Ishikawa (cell line): ENCODE data around the gene QSER1.

Source experiments
- CEBPB ChIP-seq: IDR thresholded peaks from 2 replicates; pipeline ENCODE4 v1.6.1; 2012
- CREB1 ChIP-seq: IDR thresholded peaks from 2 replicates; pipeline ENCODE4 v1.6.1; 2012; ENCODE audit warnings: low read depth
- EGR1 ChIP-seq: IDR thresholded peaks from 2 replicates; pipeline ENCODE4 v1.6.1; 2012
- EP300 ChIP-seq: IDR thresholded peaks from 2 replicates; pipeline ENCODE4 v1.6.1; 2012; ENCODE audit warnings: borderline replicate concordance
- FOXM1 ChIP-seq: IDR thresholded peaks from 2 replicates; pipeline ENCODE4 v1.6.1; 2012; ENCODE audit warnings: low read depth, borderline replicate concordance
- NFIC ChIP-seq: IDR thresholded peaks from 2 replicates; pipeline ENCODE4 v1.6.1; 2012
- RAD21 ChIP-seq: IDR thresholded peaks from 2 replicates; pipeline ENCODE4 v1.6.1; 2012; ENCODE audit warnings: low read depth
- TAF1 ChIP-seq: IDR thresholded peaks from 2 replicates; pipeline ENCODE4 v1.6.1; 2012; ENCODE audit warnings: low read depth, mild to moderate bottlenecking
- TCF12 ChIP-seq: IDR thresholded peaks from 2 replicates; pipeline ENCODE4 v1.6.1; 2012; ENCODE audit warnings: low read depth
- TEAD4 ChIP-seq: IDR thresholded peaks from 2 replicates; pipeline ENCODE4 v1.6.1; 2012
- YY1 ChIP-seq: IDR thresholded peaks from 2 replicates; pipeline ENCODE4 v1.6.1; 2012; ENCODE audit warnings: low read depth
- ZBTB7A ChIP-seq: IDR thresholded peaks from 2 replicates; pipeline ENCODE4 v1.6.1; 2012; ENCODE audit warnings: low read depth
- TF ChIP-seq, protein P1 (sequence below): IDR thresholded peaks from 2 replicates; pipeline ENCODE4 v1.6.1; 2012; ENCODE audit warnings: low read depth, mild to moderate bottlenecking
- TF ChIP-seq, protein P2 (sequence below): IDR thresholded peaks from 2 replicates; pipeline ENCODE4 v1.6.1; 2012
- TF ChIP-seq, protein P3 (sequence below): IDR thresholded peaks from 2 replicates; pipeline ENCODE4 v1.6.1; 2012

The QSER1 gene

DNA sequence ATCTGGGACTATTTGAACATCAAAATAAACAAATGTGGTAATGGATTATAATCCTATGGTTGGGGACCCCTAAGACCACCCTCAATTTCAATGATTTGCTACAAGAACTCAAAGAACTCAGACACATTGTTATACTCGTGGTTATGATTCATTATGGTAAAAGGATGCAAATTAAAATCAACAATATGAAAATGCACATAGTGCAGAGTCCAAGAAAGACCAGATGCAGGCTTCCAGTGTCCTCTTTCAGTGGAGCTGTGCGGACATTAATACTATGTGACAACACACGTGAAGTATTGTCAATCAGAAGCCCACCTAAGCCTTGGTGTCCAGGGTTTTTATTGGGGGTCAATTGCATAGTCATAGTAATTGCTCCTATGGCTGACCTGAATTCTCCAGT is 9.2 kb upstream of the QSER1 start:
- TF ChIP-seq YY1 (no peak), TEAD4 (no peak), CREB1 (no peak), TAF1 (no peak), EP300 (no peak)
- TF ChIP-seq, protein P1, sequence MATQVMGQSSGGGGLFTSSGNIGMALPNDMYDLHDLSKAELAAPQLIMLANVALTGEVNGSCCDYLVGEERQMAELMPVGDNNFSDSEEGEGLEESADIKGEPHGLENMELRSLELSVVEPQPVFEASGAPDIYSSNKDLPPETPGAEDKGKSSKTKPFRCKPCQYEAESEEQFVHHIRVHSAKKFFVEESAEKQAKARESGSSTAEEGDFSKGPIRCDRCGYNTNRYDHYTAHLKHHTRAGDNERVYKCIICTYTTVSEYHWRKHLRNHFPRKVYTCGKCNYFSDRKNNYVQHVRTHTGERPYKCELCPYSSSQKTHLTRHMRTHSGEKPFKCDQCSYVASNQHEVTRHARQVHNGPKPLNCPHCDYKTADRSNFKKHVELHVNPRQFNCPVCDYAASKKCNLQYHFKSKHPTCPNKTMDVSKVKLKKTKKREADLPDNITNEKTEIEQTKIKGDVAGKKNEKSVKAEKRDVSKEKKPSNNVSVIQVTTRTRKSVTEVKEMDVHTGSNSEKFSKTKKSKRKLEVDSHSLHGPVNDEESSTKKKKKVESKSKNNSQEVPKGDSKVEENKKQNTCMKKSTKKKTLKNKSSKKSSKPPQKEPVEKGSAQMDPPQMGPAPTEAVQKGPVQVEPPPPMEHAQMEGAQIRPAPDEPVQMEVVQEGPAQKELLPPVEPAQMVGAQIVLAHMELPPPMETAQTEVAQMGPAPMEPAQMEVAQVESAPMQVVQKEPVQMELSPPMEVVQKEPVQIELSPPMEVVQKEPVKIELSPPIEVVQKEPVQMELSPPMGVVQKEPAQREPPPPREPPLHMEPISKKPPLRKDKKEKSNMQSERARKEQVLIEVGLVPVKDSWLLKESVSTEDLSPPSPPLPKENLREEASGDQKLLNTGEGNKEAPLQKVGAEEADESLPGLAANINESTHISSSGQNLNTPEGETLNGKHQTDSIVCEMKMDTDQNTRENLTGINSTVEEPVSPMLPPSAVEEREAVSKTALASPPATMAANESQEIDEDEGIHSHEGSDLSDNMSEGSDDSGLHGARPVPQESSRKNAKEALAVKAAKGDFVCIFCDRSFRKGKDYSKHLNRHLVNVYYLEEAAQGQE, result no peak

DNA sequence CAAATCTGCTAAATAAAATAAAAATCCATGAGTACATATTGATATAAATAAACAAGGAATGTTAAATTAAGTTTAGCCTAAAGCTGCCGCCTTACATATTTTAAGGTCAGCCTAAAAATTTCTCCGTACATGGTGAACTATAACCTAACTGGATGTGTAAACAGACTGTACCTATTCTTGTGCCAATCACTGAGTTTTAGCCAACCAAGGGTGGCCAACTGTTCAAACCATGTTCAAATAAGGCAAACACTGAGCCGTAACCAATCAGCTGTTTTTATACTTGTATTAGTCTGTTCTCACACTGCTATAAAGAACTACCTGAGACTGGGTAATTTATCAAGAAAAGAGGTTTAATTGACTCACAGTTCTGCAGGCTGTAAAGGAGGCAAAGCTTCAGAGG is 8.6 kb upstream of the QSER1 start:
- TF ChIP-seq ZBTB7A (no peak), EP300 (no peak), CEBPB (no peak), EGR1 (no peak), RAD21 (no peak), FOXM1 (no peak), TAF1 (no peak), NFIC (no peak), YY1 (no peak), CREB1 (no peak), TCF12 (no peak), TEAD4 (no peak)
- TF ChIP-seq, protein P2, sequence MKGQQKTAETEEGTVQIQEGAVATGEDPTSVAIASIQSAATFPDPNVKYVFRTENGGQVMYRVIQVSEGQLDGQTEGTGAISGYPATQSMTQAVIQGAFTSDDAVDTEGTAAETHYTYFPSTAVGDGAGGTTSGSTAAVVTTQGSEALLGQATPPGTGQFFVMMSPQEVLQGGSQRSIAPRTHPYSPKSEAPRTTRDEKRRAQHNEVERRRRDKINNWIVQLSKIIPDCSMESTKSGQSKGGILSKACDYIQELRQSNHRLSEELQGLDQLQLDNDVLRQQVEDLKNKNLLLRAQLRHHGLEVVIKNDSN, result no peak
- TF ChIP-seq, protein P1, result no peak
- TF ChIP-seq, protein P3, sequence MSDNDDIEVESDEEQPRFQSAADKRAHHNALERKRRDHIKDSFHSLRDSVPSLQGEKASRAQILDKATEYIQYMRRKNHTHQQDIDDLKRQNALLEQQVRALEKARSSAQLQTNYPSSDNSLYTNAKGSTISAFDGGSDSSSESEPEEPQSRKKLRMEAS, result no peak

DNA sequence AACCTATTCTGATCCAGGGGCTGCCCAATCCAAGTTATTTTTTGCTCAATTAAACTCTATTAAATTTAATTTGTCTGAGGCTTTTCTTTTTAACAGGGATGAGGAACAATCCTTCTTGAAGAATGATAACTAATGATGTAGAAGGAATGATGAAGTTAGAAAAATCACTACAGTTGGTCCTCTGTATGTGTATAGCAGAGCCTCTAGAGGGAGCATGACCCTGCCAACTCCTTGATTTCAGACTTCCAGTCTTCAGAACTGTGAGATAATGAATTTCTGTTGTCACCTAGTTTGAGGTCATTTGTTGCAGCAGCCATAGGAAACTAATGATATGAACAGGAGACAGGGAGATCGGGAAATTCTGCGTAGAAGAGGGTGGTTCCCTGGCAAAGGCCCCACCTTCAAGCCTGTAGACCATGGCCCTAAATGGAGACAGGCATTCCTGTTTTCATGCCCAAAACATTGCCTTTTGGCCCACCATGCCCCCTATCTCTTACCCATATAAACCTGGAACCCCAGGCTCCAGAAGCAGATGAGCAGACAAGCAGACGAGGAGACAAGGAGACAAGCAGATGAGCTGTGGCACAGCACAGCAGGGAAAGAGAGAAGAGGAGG is 7.7 kb upstream of the QSER1 start:
- TF ChIP-seq RAD21 (peak; percentile 42), YY1 (no peak), CREB1 (no peak), TAF1 (no peak)

DNA sequence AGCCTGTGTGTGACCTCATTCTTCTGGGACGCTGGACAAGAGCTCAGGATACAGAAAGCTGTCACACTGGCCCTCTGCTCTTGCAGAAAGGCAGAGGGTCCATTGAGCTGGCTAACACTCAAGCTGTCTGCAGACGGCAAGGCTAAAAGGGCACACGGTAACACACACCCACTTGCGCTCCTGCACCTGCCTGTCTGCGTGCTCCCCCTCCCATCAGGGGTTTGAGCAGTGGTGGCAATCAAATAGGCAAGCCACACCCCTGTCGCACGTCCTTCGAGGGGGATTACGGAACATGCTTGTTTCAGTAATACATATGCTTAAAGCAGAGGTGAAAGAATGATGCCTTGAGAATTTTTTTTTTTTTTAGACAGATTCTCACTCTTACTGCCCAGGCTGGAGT is 7.1 kb upstream of the QSER1 start:
- TF ChIP-seq RAD21 (no peak), ZBTB7A (no peak), FOXM1 (no peak), TAF1 (no peak), TEAD4 (no peak), YY1 (no peak), TCF12 (no peak), CREB1 (no peak), EP300 (no peak)
- TF ChIP-seq, protein P3, result no peak

DNA sequence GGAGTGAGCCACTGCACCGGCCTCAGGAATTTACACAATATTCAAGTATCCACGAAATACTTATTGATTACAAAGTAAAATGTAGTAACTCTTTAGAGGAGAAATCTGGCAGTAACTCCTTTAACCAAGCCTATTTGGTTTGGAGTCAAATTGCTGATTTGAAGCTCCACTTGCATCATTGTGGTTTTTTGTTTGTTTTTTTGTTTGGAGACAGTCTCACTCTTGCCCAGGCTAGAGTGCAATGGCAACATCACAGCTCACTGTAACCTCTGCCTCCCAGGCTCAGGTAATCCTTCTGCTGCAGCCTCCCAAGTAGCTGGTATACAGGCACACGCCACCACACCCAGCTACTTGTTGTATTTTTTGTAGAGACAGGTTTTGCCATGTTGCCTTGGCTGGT is 6.4 kb upstream of the QSER1 start:
- TF ChIP-seq, protein P3, result no peak
- TF ChIP-seq, protein P2, result no peak
- no peak for TF ChIP-seq TAF1
- no peak for TF ChIP-seq FOXM1
- no peak for TF ChIP-seq EP300
- TF ChIP-seq CREB1, result no peak
- no peak for TF ChIP-seq RAD21
- TF ChIP-seq ZBTB7A, result no peak
- TF ChIP-seq NFIC, result no peak
- no peak for TF ChIP-seq EGR1
- no peak for TF ChIP-seq TCF12
- no peak for TF ChIP-seq CEBPB
- no peak for TF ChIP-seq YY1
- TF ChIP-seq TEAD4, result no peak

DNA sequence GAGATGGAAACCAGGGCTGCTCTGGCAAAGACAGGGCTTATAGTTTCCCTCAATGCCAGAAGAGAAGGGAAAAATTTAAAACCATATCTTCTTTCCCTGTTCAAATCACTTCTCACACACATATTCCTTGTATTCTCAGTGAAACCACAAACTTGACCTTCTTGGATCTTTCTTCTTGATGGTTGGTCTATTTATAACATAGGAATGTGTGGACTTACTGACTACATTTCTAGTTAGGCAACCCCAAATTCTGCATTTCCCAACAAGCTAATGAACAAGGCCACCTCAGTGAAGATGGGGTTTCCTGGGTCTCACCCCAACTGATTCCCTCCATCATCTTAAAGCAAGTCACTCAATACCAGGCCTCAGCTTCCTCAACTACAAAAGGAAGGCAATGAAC is 3.8 kb upstream of the QSER1 start:
- TF ChIP-seq RAD21 (no peak), TCF12 (no peak), ZBTB7A (no peak), CREB1 (no peak), EP300 (no peak), FOXM1 (no peak), YY1 (no peak), TAF1 (no peak), EGR1 (no peak), CEBPB (no peak), NFIC (no peak), TEAD4 (no peak)
- TF ChIP-seq, protein P2, result no peak
- TF ChIP-seq, protein P1, result no peak
- TF ChIP-seq, protein P3, result no peak
